ENCODE measurements around the gene PIP4K2C. TPM values are rescaled to one million over a fixed set of nuclear protein-coding genes. Genes with fewer than 3 reads are reported as not detected.

Gene PIP4K2C
- total RNA-seq, 1 experiment from 2014 or later: 88.6 TPM

GRCh38 chr12:57563358-57563757 is 27.6 kb upstream of the PIP4K2C start:
- no TSS peak for BruUV-seq (replicated peaks)
- H3F3A ChIP-seq (ENCODE audit: low read length, unreplicated experiment): no peaks in the 10 kb centered on the region
- ATAC-seq (no peak), DNase-seq (no peak)
- H4K20me1 ChIP-seq (ENCODE audit: low read length): no peaks in the 10 kb centered on the region
- TF ChIP-seq EZH2phosphoT487 (IDR thresholded peaks at IDR 0.05; ENCODE audit: borderline replicate concordance, low read length): no peak
- no peak for TF ChIP-seq EZH2 (IDR thresholded peaks at IDR 0.05; ENCODE audit: low read length, unreplicated experiment)
- no peak for TF ChIP-seq CTCF (conservative IDR thresholded peaks at IDR 0.05; ENCODE audit: low read depth, low read length)
- H3K9ac ChIP-seq (ENCODE audit: low read length): no peak overlapping the region
- intact Hi-C loops (cut with micrococcal nuclease): no loop called here
- H3K9me2 ChIP-seq (replicated peaks; ENCODE audit: low read length): no peaks in the 10 kb centered on the region
- no peak overlapping the region for H3K4me2 ChIP-seq (ENCODE audit: low read length)
- H3K27ac ChIP-seq (ENCODE audit: low read length): no peak overlapping the region
- H3K9me3 ChIP-seq (ENCODE audit: low read length): no peaks in the 10 kb centered on the region
- no peaks in the 10 kb centered on the region for H3K79me2 ChIP-seq (ENCODE audit: low read length)
- H3K4me1 ChIP-seq (ENCODE audit: insufficient read depth, low read length): no peaks in the 10 kb centered on the region
- H3K27me3 ChIP-seq (ENCODE audit: low read length): peaks cover 12% of the 10 kb centered on the region; the same call in 1 of the 2 replicates
- H2AFZ ChIP-seq (ENCODE audit: low read length): no peak overlapping the region
- CTCF ChIA-PET: no interaction called here
- H3K4me3 ChIP-seq (ENCODE audit: low read length): no peak overlapping the region
- POLR2A ChIA-PET (ENCODE audit: unreplicated experiment): no interaction called here
- H3K36me3 ChIP-seq (ENCODE audit: low read depth, low read length): no peaks in the 10 kb centered on the region

- Histone ChIP-seq H2AFZ (ENCODE audit: low read length) (no peak overlapping the region), H3F3A (ENCODE audit: low read length, unreplicated experiment) (no peaks in the 10 kb centered on the region), H3K4me3 (ENCODE audit: low read length) (no peak overlapping the region), H3K9me2 (replicated peaks; ENCODE audit: low read length) (no peaks in the 10 kb centered on the region), H4K20me1 (ENCODE audit: low read length) (no peaks in the 10 kb centered on the region), H3K79me2 (ENCODE audit: low read length) (no peaks in the 10 kb centered on the region), H3K27ac (ENCODE audit: low read length) (no peak overlapping the region), H3K9ac (ENCODE audit: low read length) (no peak overlapping the region), H3K4me2 (ENCODE audit: low read length) (no peak overlapping the region), H3K36me3 (ENCODE audit: low read depth, low read length) (no peaks in the 10 kb centered on the region), H3K27me3 (ENCODE audit: low read length) (peaks cover 12% of the 10 kb centered on the region; the same call in 1 of the 2 replicates), H3K4me1 (ENCODE audit: insufficient read depth, low read length) (no peaks in the 10 kb centered on the region), H3K9me3 (ENCODE audit: low read length) (no peaks in the 10 kb centered on the region)
- ChIA-PET CTCF (no interaction called here), POLR2A (ENCODE audit: unreplicated experiment) (no interaction called here)
- no TSS peak for BruUV-seq (replicated peaks)
- TF ChIP-seq EZH2 (IDR thresholded peaks at IDR 0.05; ENCODE audit: low read length, unreplicated experiment) (no peak), CTCF (conservative IDR thresholded peaks at IDR 0.05; ENCODE audit: low read depth, low read length) (no peak)
- no peak for ATAC-seq
- DNase-seq: no peak
- intact Hi-C loops (cut with micrococcal nuclease): no loop called here
These were observed 26.7 kb upstream of the PIP4K2C start for GRCh38 chr12:57564178-57564740.

- TF ChIP-seq EZH2 (IDR thresholded peaks at IDR 0.05; ENCODE audit: low read length, unreplicated experiment): no peak
- TF ChIP-seq CTCF (conservative IDR thresholded peaks at IDR 0.05; ENCODE audit: low read depth, low read length): no peak
- TF ChIP-seq EZH2phosphoT487 (IDR thresholded peaks at IDR 0.05; ENCODE audit: borderline replicate concordance, low read length): no peak
- no TSS peak for BruUV-seq (replicated peaks)
- CTCF ChIA-PET: no interaction called here
These were observed 22.2 kb upstream of the PIP4K2C start for GRCh38 chr12:57568838-57569237.

More at GRCh38 chr12:57568838-57569237, 22.2 kb upstream of the PIP4K2C start:
- no peak overlapping the region for H3K9ac ChIP-seq (ENCODE audit: low read length)
- no peaks in the 10 kb centered on the region for H4K20me1 ChIP-seq (ENCODE audit: low read length)
- H3F3A ChIP-seq (ENCODE audit: low read length, unreplicated experiment): no peaks in the 10 kb centered on the region
- no peaks in the 10 kb centered on the region for H3K79me2 ChIP-seq (ENCODE audit: low read length)
- H3K4me3 ChIP-seq (ENCODE audit: low read length): no peak overlapping the region
- no peaks in the 10 kb centered on the region for H3K9me2 ChIP-seq (replicated peaks; ENCODE audit: low read length)
- H3K27ac ChIP-seq (ENCODE audit: low read length): no peak overlapping the region
- H3K36me3 ChIP-seq (ENCODE audit: low read depth, low read length): no peaks in the 10 kb centered on the region
- no peak overlapping the region for H3K4me2 ChIP-seq (ENCODE audit: low read length)
- intact Hi-C loops (cut with micrococcal nuclease): no loop called here
- POLR2A ChIA-PET (ENCODE audit: unreplicated experiment): no interaction called here
- DNase-seq (no peak), ATAC-seq (no peak)
- H3K9me3 ChIP-seq (ENCODE audit: low read length): no peaks in the 10 kb centered on the region
- no peak overlapping the region for H2AFZ ChIP-seq (ENCODE audit: low read length)
- 0 out of 2 replicates have a peak, but pooled peaks cover 6% of the 10 kb centered on the region for H3K27me3 ChIP-seq (ENCODE audit: low read length)
- no peaks in the 10 kb centered on the region for H3K4me1 ChIP-seq (ENCODE audit: insufficient read depth, low read length)

Data from PC-3 (cell line).